Activated CD8-positive, alpha-beta memory T cell treated with anti-CD3 and anti-CD28 coated beads, Interleukin-2, amount 10 ng/mL, durations not matched to agents 7 days and 5 days (primary cell): ENCODE measurements around the gene GNAO1. TPM values are rescaled to one million over a fixed set of nuclear protein-coding genes. Genes with fewer than 3 reads are reported as not detected.
"Not testable (repeated sequence)": the region's sequence is repeated elsewhere in the genome, so short reads cannot be mapped to it uniquely, and the experiment has no call there.

Source experiments
- ATAC-seq: fragments of 150-1000 bp; cut with Tn5 transposase; one replicate; pipeline ENCODE4 v1.10.0; 2021; ENCODE audit warnings: moderate library complexity
- CTCF ChIA-PET: fragments of 350-600 bp; sonication (Branson Sonifier 250); formaldehyde crosslinking; loops from one replicate; lab custom pipeline; 2021; ENCODE audit warnings: antibody characterized with exemption; lab: Charles Lee
- DNase-seq: peaks from one replicate; pipeline ENCODE4 v3.0.0-alpha.2; 2020
- H3K27ac Mint-ChIP-seq: one replicate; pipeline ENCODE4 v1.8.0; 2021; ENCODE audit warnings: mild to moderate bottlenecking, mixed read lengths
- H3K27me3 Mint-ChIP-seq: one replicate; pipeline ENCODE4 v1.8.0; 2021; ENCODE audit warnings: mixed read lengths
- H3K36me3 Mint-ChIP-seq: one replicate; pipeline ENCODE4 v1.8.0; 2021; ENCODE audit warnings: mild to moderate bottlenecking, mixed read lengths
- H3K4me1 Mint-ChIP-seq: one replicate; pipeline ENCODE4 v1.8.0; 2021; ENCODE audit warnings: mixed read lengths
- H3K4me3 Mint-ChIP-seq: one replicate; pipeline ENCODE4 v1.8.0; 2021; ENCODE audit warnings: mild to moderate bottlenecking, moderate library complexity, mixed read lengths
- H3K9me3 Mint-ChIP-seq: one replicate; pipeline ENCODE4 v1.8.0; 2022; ENCODE audit warnings: low read depth, mixed read lengths
- total RNA-seq, 2 experiments: library from RNA; stranded (reverse); gene quantifications; one replicate each; pipeline ENCODE4 v1.2.3, GENCODE V29; 2021

GNAO1 gene
- total RNA-seq, 2 experiments from 2014 or later: 1.5 to 4.3 TPM

GRCh38 chr16:56365552-56365951 lies 174.3 kb downstream of the GNAO1 start:
- no peak overlapping the region for H3K27ac Mint-ChIP-seq
- H3K9me3 Mint-ChIP-seq: no peaks in the 10 kb centered on the region
- DNase-seq (no peak), ATAC-seq (no peak)
- H3K4me1 Mint-ChIP-seq: peaks cover 2% of the 10 kb centered on the region
- CTCF ChIA-PET: interaction anchor here (1.0 kb wide), 1 partner anchor 9 kb away, joined by 4 read pairs; no protein-coding TSS in a partner anchor
- H3K27me3 Mint-ChIP-seq: no peaks in the 10 kb centered on the region
- no peak overlapping the region for H3K4me3 Mint-ChIP-seq
- H3K36me3 Mint-ChIP-seq: peaks cover 6% of the 10 kb centered on the region

- no peak for DNase-seq
- CTCF ChIA-PET: interaction anchor here (3.2 kb wide), 1 partner anchor 10 kb away, joined by 16 read pairs; no protein-coding TSS in a partner anchor
- peaks cover 5% of the 10 kb centered on the region for H3K36me3 Mint-ChIP-seq
- no peak for ATAC-seq
- peaks cover 4% of the 10 kb centered on the region for H3K4me1 Mint-ChIP-seq
- H3K9me3 Mint-ChIP-seq: no peaks in the 10 kb centered on the region
- H3K4me3 Mint-ChIP-seq: no peak overlapping the region
- H3K27me3 Mint-ChIP-seq: no peaks in the 10 kb centered on the region
- no peak overlapping the region for H3K27ac Mint-ChIP-seq
These were observed 175.7 kb downstream of the GNAO1 start for GRCh38 chr16:56366945-56367344.

GRCh38 chr16:56367764-56368163 lies 176.5 kb downstream of the GNAO1 start:
- Mint-ChIP-seq H3K27ac (no peak overlapping the region), H3K9me3 (no peaks in the 10 kb centered on the region), H3K4me1 (peaks cover 11% of the 10 kb centered on the region), H3K36me3 (peaks cover 4% of the 10 kb centered on the region), H3K4me3 (no peak overlapping the region), H3K27me3 (no peaks in the 10 kb centered on the region)
- CTCF ChIA-PET: interaction anchor here (3.2 kb wide), 1 partner anchor 11 kb away, joined by 16 read pairs; no protein-coding TSS in a partner anchor
- ATAC-seq (no peak), DNase-seq (no peak)

GRCh38 chr16:56368545-56368944 lies 177.3 kb downstream of the GNAO1 start:
- no peaks in the 10 kb centered on the region for H3K9me3 Mint-ChIP-seq
- peaks cover 7% of the 10 kb centered on the region for H3K36me3 Mint-ChIP-seq
- DNase-seq: no peak
- CTCF ChIA-PET: interaction anchor here (3.2 kb wide), 1 partner anchor 12 kb away, joined by 16 read pairs; no protein-coding TSS in a partner anchor
- no peak overlapping the region for H3K27ac Mint-ChIP-seq
- H3K4me1 Mint-ChIP-seq: peaks cover 14% of the 10 kb centered on the region
- H3K4me3 Mint-ChIP-seq: no peak overlapping the region
- no peaks in the 10 kb centered on the region for H3K27me3 Mint-ChIP-seq
- ATAC-seq: no peak

DNA sequence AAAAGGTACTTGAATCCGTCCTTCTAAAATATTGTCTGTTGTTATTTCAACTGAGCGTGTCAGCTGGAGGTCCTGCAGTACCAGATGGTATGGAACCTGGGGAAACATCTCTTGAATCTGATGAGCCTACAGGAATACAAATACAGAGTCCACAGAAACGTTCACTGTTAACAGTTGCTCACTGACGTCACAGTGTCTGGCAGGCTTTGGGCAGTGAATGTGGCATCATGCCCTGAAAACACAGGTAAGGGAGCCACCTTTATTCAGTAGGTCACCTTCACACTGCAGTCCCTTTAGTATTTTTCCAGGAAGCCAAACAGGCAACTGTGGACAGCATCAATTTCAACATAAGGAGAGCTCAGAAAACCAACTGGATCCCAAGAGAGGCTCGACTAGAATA lies 177.9 kb downstream of the GNAO1 start:
- Mint-ChIP-seq H3K27ac (no peak overlapping the region), H3K4me1 (peaks cover 14% of the 10 kb centered on the region), H3K36me3 (peaks cover 7% of the 10 kb centered on the region), H3K4me3 (no peak overlapping the region), H3K27me3 (no peaks in the 10 kb centered on the region), H3K9me3 (no peaks in the 10 kb centered on the region)
- CTCF ChIA-PET: interaction anchor here (3.2 kb wide), 1 partner anchor 13 kb away, joined by 16 read pairs; no protein-coding TSS in a partner anchor
- no peak for ATAC-seq
- no peak for DNase-seq

- CTCF ChIA-PET: interaction anchor here (1.0 kb wide), 1 partner anchor 10 kb away, joined by 3 read pairs; no protein-coding TSS in a partner anchor
- H3K27ac Mint-ChIP-seq: no peak overlapping the region
These were observed 179.0 kb downstream of the GNAO1 start for GRCh38 chr16:56370185-56370874.

GRCh38 chr16:56370875-56371659 lies 179.8 kb downstream of the GNAO1 start:
- CTCF ChIA-PET: no interaction called here
- peaks cover 13% of the 10 kb centered on the region for H3K36me3 Mint-ChIP-seq
- ATAC-seq (no peak), DNase-seq (no peak)
- no peaks in the 10 kb centered on the region for H3K9me3 Mint-ChIP-seq
- H3K4me1 Mint-ChIP-seq: peaks cover 14% of the 10 kb centered on the region
- no peaks in the 10 kb centered on the region for H3K27me3 Mint-ChIP-seq
- H3K27ac Mint-ChIP-seq: no peak overlapping the region
- H3K4me3 Mint-ChIP-seq: no peak overlapping the region

More at GRCh38 chr16:56370185-56370874, 179.0 kb downstream of the GNAO1 start:
- ATAC-seq (no peak), DNase-seq (no peak)
- no peaks in the 10 kb centered on the region for H3K27me3 Mint-ChIP-seq
- no peak overlapping the region for H3K4me3 Mint-ChIP-seq
- H3K36me3 Mint-ChIP-seq: peaks cover 10% of the 10 kb centered on the region
- H3K9me3 Mint-ChIP-seq: no peaks in the 10 kb centered on the region
- H3K4me1 Mint-ChIP-seq: peaks cover 14% of the 10 kb centered on the region

GRCh38 chr16:56371660-56371937 lies 180.3 kb downstream of the GNAO1 start:
- peaks cover 14% of the 10 kb centered on the region for H3K4me1 Mint-ChIP-seq
- H3K9me3 Mint-ChIP-seq: no peaks in the 10 kb centered on the region
- ATAC-seq (no peak), DNase-seq (no peak)
- H3K36me3 Mint-ChIP-seq: peaks cover 13% of the 10 kb centered on the region
- CTCF ChIA-PET: no interaction called here
- no peak overlapping the region for H3K4me3 Mint-ChIP-seq
- no peak overlapping the region for H3K27ac Mint-ChIP-seq
- H3K27me3 Mint-ChIP-seq: no peaks in the 10 kb centered on the region

GRCh38 chr16:56372013-56372634 lies 180.8 kb downstream of the GNAO1 start:
- Mint-ChIP-seq H3K36me3 (peaks cover 13% of the 10 kb centered on the region), H3K27ac (peak overlapping the region; percentile 1), H3K4me1 (peaks cover 14% of the 10 kb centered on the region), H3K9me3 (no peaks in the 10 kb centered on the region), H3K27me3 (no peaks in the 10 kb centered on the region), H3K4me3 (peak overlapping the region; percentile 16)
- CTCF ChIA-PET: no interaction called here
- DNase-seq (no peak), ATAC-seq (peak; percentile 58)

GRCh38 chr16:56373003-56373402 lies 181.7 kb downstream of the GNAO1 start:
- H3K27me3 Mint-ChIP-seq: no peaks in the 10 kb centered on the region
- no peak overlapping the region for H3K27ac Mint-ChIP-seq
- ATAC-seq: no peak
- H3K36me3 Mint-ChIP-seq: peaks cover 19% of the 10 kb centered on the region
- H3K4me3 Mint-ChIP-seq: no peak overlapping the region
- CTCF ChIA-PET: no interaction called here
- H3K4me1 Mint-ChIP-seq: peaks cover 14% of the 10 kb centered on the region
- no peak for DNase-seq
- no peaks in the 10 kb centered on the region for H3K9me3 Mint-ChIP-seq

DNA sequence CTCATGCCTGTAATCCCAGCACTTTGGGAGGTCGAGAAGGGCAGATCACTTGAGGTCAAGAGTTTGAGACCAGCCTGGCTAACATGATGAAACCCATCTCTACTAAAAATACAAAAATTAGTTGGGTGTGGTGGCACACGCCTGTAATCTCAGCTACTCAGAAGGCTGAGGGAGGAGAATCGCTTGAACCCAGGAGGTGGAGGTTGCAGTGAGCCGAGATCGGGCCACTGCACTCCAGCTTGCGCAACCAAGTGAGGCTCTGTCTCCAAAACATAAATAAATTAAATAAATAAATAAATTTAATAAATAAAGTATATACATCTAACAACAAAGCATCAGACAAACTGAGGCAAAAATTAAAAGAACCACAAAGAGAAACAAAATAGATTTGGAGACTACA lies 184.5 kb downstream of the GNAO1 start:
- not testable (repeated sequence) for ATAC-seq, H3K27me3 Mint-ChIP-seq, DNase-seq, H3K9me3 Mint-ChIP-seq, H3K4me3 Mint-ChIP-seq, H3K27ac Mint-ChIP-seq
- peaks cover 12% of the 10 kb centered on the region for H3K4me1 Mint-ChIP-seq
- H3K36me3 Mint-ChIP-seq: peaks cover 47% of the 10 kb centered on the region
- CTCF ChIA-PET: interaction anchor here (1.4 kb wide), 1 partner anchor 19 kb away, joined by 3 read pairs; no protein-coding TSS in a partner anchor

DNA sequence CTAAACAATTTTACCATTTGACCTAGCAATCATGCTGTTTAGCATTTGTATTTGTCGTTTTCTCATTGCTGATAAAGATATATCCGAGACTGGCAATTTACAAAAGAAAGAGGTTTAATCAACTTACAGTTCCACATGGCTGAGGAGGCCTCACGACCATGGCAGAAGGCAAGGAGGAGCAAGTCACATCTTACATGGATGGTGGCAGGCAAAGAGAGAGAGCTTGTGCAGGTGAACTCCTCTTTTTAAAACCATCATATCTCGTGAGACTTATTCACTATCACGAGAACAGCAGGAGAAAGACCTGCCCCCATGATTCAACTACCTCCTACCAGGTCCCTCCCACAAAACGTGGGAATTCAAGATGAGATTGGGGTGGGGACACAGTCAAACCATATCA lies 187.8 kb downstream of the GNAO1 start:
- ATAC-seq, H3K27me3 Mint-ChIP-seq, H3K4me1 Mint-ChIP-seq, H3K27ac Mint-ChIP-seq, DNase-seq, H3K4me3 Mint-ChIP-seq: not testable (repeated sequence)
- Mint-ChIP-seq H3K9me3 (peaks cover 10% of the 10 kb centered on the region), H3K36me3 (peaks cover 71% of the 10 kb centered on the region)
- CTCF ChIA-PET: interaction anchor here (0.6 kb wide), 1 partner anchor 188 kb away, joined by 3 read pairs; the partner anchor contains the start of gene GNAO1

- H3K4me3 Mint-ChIP-seq, ATAC-seq, CTCF ChIA-PET, H3K27me3 Mint-ChIP-seq, H3K27ac Mint-ChIP-seq, DNase-seq, H3K4me1 Mint-ChIP-seq: not testable (repeated sequence)
- peaks cover 10% of the 10 kb centered on the region for H3K9me3 Mint-ChIP-seq
- H3K36me3 Mint-ChIP-seq: peaks cover 79% of the 10 kb centered on the region
These were observed 189.6 kb downstream of the GNAO1 start for GRCh38 chr16:56380778-56381485.
